IMR-90 (cell line): ENCODE data around the gene HS3ST6. TPM values are rescaled to one million over a fixed set of nuclear protein-coding genes. Genes with fewer than 3 reads are reported as not detected.

ENCODE experiments used
- ATAC-seq: fragments of 200-7000 bp; cut with Tn5 transposase; 2 replicates; pipeline ENCODE4 v1.9.1; 2020; ENCODE audit warnings: low read depth, mild to moderate bottlenecking, moderate library complexity
- BruUV-seq: library from RNA; stranded (reverse); fragments of 400-500 nt; replicated peaks from 2 replicates; lab custom pipeline; 2021; lab: Mats Ljungman, UMichigan
- CTCF ChIA-PET: fragments of 300-600 bp; formaldehyde crosslinking; extraction: SDS; loops from one replicate; lab custom pipeline; 2021; ENCODE audit warnings: antibody characterized with exemption; lab: Yijun Ruan, JAX
- POLR2A ChIA-PET: fragments of 300-600 bp; sonication (Branson Sonifier 250); formaldehyde crosslinking; loops from one replicate; lab custom pipeline; 2022; ENCODE audit warnings: antibody characterized with exemption; ENCODE audit not compliant: unreplicated experiment; lab: Charles Lee
- DNase-seq: peaks from one replicate; pipeline ENCODE4 v3.0.0; 2013
- H2AFZ ChIP-seq: replicated peaks from 2 replicates; pipeline ENCODE3; 2013; ENCODE audit warnings: low read length, mild to moderate bottlenecking; ENCODE audit not compliant: poor library complexity
- H2AK5ac ChIP-seq: 2 replicates; pipeline ENCODE4 v1.6.1; 2013; ENCODE audit warnings: low read depth, low read length, inconsistent platforms
- H2AK9ac ChIP-seq: replicated peaks from 2 replicates; pipeline ENCODE3; 2013; ENCODE audit warnings: mild to moderate bottlenecking, low read depth, low read length, moderate library complexity; ENCODE audit not compliant: poor library complexity
- H2BK120ac ChIP-seq: 2 replicates; pipeline ENCODE4 v1.6.1; 2013; ENCODE audit warnings: low read depth, low read length, inconsistent platforms
- H2BK15ac ChIP-seq: 3 replicates; pipeline ENCODE4 v1.6.1; 2013; ENCODE audit warnings: low read depth, low read length, inconsistent platforms
- H2BK20ac ChIP-seq: 2 replicates; pipeline ENCODE4 v1.6.1; 2013; ENCODE audit warnings: low read depth, mild to moderate bottlenecking, inconsistent platforms, low read length, moderate library complexity
- H2BK5ac ChIP-seq: 2 replicates; pipeline ENCODE4 v1.6.1; 2013; ENCODE audit warnings: mild to moderate bottlenecking, low read depth, low read length, inconsistent platforms; ENCODE audit not compliant: poor library complexity, severe bottlenecking
- H3K14ac ChIP-seq: replicated peaks from 2 replicates; pipeline ENCODE4 v1.6.1; 2013; ENCODE audit warnings: low read depth, low read length, inconsistent platforms
- H3K18ac ChIP-seq: 2 replicates; pipeline ENCODE4 v1.6.1; 2013; ENCODE audit warnings: low read depth, low read length, control low read depth
- H3K23ac ChIP-seq: 2 replicates; pipeline ENCODE4 v1.6.1; 2013; ENCODE audit warnings: low read depth, low read length, inconsistent platforms
- H3K27ac ChIP-seq: 2 replicates; pipeline ENCODE4 v1.5.1; 2013; ENCODE audit warnings: mild to moderate bottlenecking, control low read depth, low read length; ENCODE audit not compliant: insufficient read depth
- H3K27me3 ChIP-seq: 2 replicates; pipeline ENCODE4 v1.6.1; 2013; ENCODE audit warnings: low read length; ENCODE audit not compliant: control insufficient read depth, insufficient read depth
- H3K36me3 ChIP-seq: 2 replicates; pipeline ENCODE4 v1.6.1; 2013; ENCODE audit warnings: low read length, mixed read lengths; ENCODE audit not compliant: control insufficient read depth, insufficient read depth
- H3K4ac ChIP-seq: 2 replicates; pipeline ENCODE4 v1.6.1; 2013; ENCODE audit warnings: low read depth, low read length, inconsistent platforms
- H3K4me1 ChIP-seq: 2 replicates; pipeline ENCODE4 v1.6.1; 2013; ENCODE audit warnings: low read length, mixed read lengths; ENCODE audit not compliant: control insufficient read depth, insufficient read depth
- H3K4me2 ChIP-seq: 2 replicates; pipeline ENCODE4 v1.6.1; 2013; ENCODE audit warnings: low read depth, mild to moderate bottlenecking, control low read depth, low read length, moderate library complexity
- H3K4me3 ChIP-seq: 2 replicates; pipeline ENCODE4 v1.5.1; 2013; ENCODE audit warnings: low read depth, mild to moderate bottlenecking, control low read depth, low read length, moderate library complexity; ENCODE audit not compliant: insufficient read depth
- H3K56ac ChIP-seq: 2 replicates; pipeline ENCODE4 v1.6.1; 2013; ENCODE audit warnings: low read length, inconsistent platforms; ENCODE audit not compliant: insufficient read depth; ENCODE audit errors: extremely low read depth
- H3K79me1 ChIP-seq, 2 experiments: 2 replicates each; pipeline ENCODE4 v1.6.1; 2013; ENCODE audit warnings: low read length in 2 of 2, inconsistent platforms in 1 of 2, low read depth in 1 of 2
- H3K9ac ChIP-seq: 2 replicates; pipeline ENCODE4 v1.6.1; 2013; ENCODE audit warnings: low read depth, low read length, control low read depth
- H3K9me1 ChIP-seq: 2 replicates; pipeline ENCODE4 v1.6.1; 2013; ENCODE audit warnings: low read length, inconsistent platforms; ENCODE audit not compliant: insufficient read depth
- H3K9me3 ChIP-seq: 2 replicates; pipeline ENCODE4 v1.6.1; 2013; ENCODE audit warnings: low read length; ENCODE audit not compliant: control insufficient read depth, insufficient read depth
- H4K20me1 ChIP-seq: 2 replicates; pipeline ENCODE4 v1.6.1; 2013; ENCODE audit warnings: low read length, inconsistent platforms; ENCODE audit not compliant: insufficient read depth
- H4K5ac ChIP-seq: 2 replicates; pipeline ENCODE4 v1.6.1; 2013; ENCODE audit warnings: mild to moderate bottlenecking, low read depth, low read length, control low read depth
- H4K8ac ChIP-seq, 2 experiments: 2 replicates each; pipeline ENCODE4 v1.6.1; 2013; ENCODE audit warnings: low read depth in 2 of 2, low read length in 2 of 2, control low read depth in 1 of 2, inconsistent platforms in 1 of 2
- H4K91ac ChIP-seq: 2 replicates; pipeline ENCODE4 v1.6.1; 2013; ENCODE audit warnings: low read depth, low read length, inconsistent platforms; ENCODE audit not compliant: insufficient read depth
- BHLHE40 ChIP-seq: fragments of 150-350 bp; IDR thresholded peaks from 2 replicates; pipeline ENCODE4 v1.6.1; 2016; ENCODE audit warnings: mild to moderate bottlenecking, low read depth, low read length
- FOS ChIP-seq: fragments of 150-350 bp; IDR thresholded peaks from 2 replicates; pipeline ENCODE4 v1.6.1; 2016; ENCODE audit warnings: low read depth, low read length
- MAZ ChIP-seq: IDR thresholded peaks from 2 replicates; pipeline ENCODE4 v1.6.1; 2012; ENCODE audit warnings: low read depth, mild to moderate bottlenecking, low read length, improper control_type of control experiment, moderate library complexity, borderline replicate concordance
- MXI1 ChIP-seq: IDR thresholded peaks from 2 replicates; pipeline ENCODE4 v1.6.1; 2012; ENCODE audit warnings: low read depth, mild to moderate bottlenecking, low read length, moderate library complexity, borderline replicate concordance
- RAD21 ChIP-seq: IDR thresholded peaks from 2 replicates; pipeline ENCODE4 v1.6.1; 2012; ENCODE audit warnings: low read length, improper control_type of control experiment
- RFX5 ChIP-seq: IDR thresholded peaks from 2 replicates; pipeline ENCODE4 v1.8.0; 2012; ENCODE audit warnings: low read depth, mild to moderate bottlenecking, low read length, moderate library complexity
- USF2 ChIP-seq: fragments of 150-350 bp; IDR thresholded peaks from 2 replicates; pipeline ENCODE4 v1.6.1; 2017; ENCODE audit warnings: mild to moderate bottlenecking, antibody characterized with exemption, low read length, low read depth
- WGBS, 2 experiments: methylation state at CpG; one replicate each; pipeline versions ENCODE4 v1.1.5 to v1.1.7; 2013; ENCODE audit warnings: missing lambda C conversion rate in 2 of 2; ENCODE audit not compliant: insufficient read length in 1 of 2; ENCODE audit errors: extremely low coverage in 2 of 2; 5-methylcytosine and 5-hydroxymethylcytosine counted together
- dilution Hi-C: fragments of 300-500 bp; cut with HindIII; formaldehyde crosslinking; loops from one replicate; pipeline ENCODE4 v1.14.3; 2018; ENCODE audit warnings: low sequenced_read_pairs; ENCODE audit not compliant: unreplicated experiment
- in situ Hi-C: fragments of 300-500 bp; cut with MboI; formaldehyde crosslinking; loops from 3 replicates; pipeline ENCODE4 v1.14.3; 2019; ENCODE audit warnings: low sequenced_read_pairs, inconsistent platforms, mixed read lengths
- intact Hi-C: fragments of 100-400 bp; cut with micrococcal nuclease; formaldehyde crosslinking; loops from 2 replicates; pipeline ENCODE4 v1.10.0; 2022
- polyA plus RNA-seq, 3 experiments: library from polyadenylated mRNA; depleted of rRNA; stranded (reverse); fragments of >200 nt; gene quantifications; 2 replicates each; pipeline ENCODE4 v1.2.3, GENCODE V29; 2012; ENCODE audit warnings: low replicate concordance in 1 of 3
- total RNA-seq: library from RNA; depleted of rRNA; stranded (reverse); fragments of >200 nt; gene quantifications from 2 replicates; pipeline ENCODE4 v1.2.3, GENCODE V29; 2012

The HS3ST6 gene
- total and polyA plus RNA-seq, 2 of the 4 experiments (the other 2 are of a cell fraction) = not detected

- H3K4me1 ChIP-seq = no peaks in the 10 kb centered on the region
- no peak overlapping the region for H3K4me3 ChIP-seq
- H3K4ac ChIP-seq = no peak overlapping the region
- no peak overlapping the region for H2AFZ ChIP-seq
- H4K8ac ChIP-seq = no peak overlapping the region
- ATAC-seq (no peak), DNase-seq (no peak)
- no peak overlapping the region for H3K14ac ChIP-seq
- in situ Hi-C loops = loop anchor here (25.0 kb wide), 1 partner anchor 510 kb away; no protein-coding TSS in a partner anchor
- H2AK5ac ChIP-seq = no peak overlapping the region
- H3K18ac ChIP-seq = no peak overlapping the region
- no TSS peak for BruUV-seq
- no peak overlapping the region for H2BK20ac ChIP-seq
- no peak overlapping the region for H3K23ac ChIP-seq
- no peak overlapping the region for H3K27ac ChIP-seq
- peaks cover 41% of the 10 kb centered on the region for H3K27me3 ChIP-seq
- no peak overlapping the region for H2BK5ac ChIP-seq
- H3K4me2 ChIP-seq = no peak overlapping the region
- H3K9me1 ChIP-seq = no peaks in the 10 kb centered on the region
- H4K5ac ChIP-seq = no peak overlapping the region
- H3K9me3 ChIP-seq = no peaks in the 10 kb centered on the region
- intact Hi-C loops = no loop called here
- no peaks in the 10 kb centered on the region for H3K36me3 ChIP-seq
- POLR2A ChIA-PET = no interaction called here
- no peak overlapping the region for H2AK9ac ChIP-seq
- H2BK120ac ChIP-seq = no peak overlapping the region
- H4K20me1 ChIP-seq = no peaks in the 10 kb centered on the region
- no peak overlapping the region for H2BK15ac ChIP-seq
- CTCF ChIA-PET = no interaction called here
- no peak overlapping the region for H3K9ac ChIP-seq
- dilution Hi-C loops = no loop called here
- H3K56ac ChIP-seq = no peak overlapping the region
- no peak overlapping the region for H4K91ac ChIP-seq
- WGBS, 2 experiments = 64% methylated on average over 5 of the region's 6 CpGs; no CpG with 5 or more reads in 1 of the 2 experiments
- no peaks in the 10 kb centered on the region for H3K79me1 ChIP-seq
- TF ChIP-seq MAZ (no peak), MXI1 (no peak), FOS (no peak), RFX5 (no peak), RAD21 (no peak), USF2 (no peak), BHLHE40 (no peak)
These were observed 41.1 kb downstream of the HS3ST6 start for GRCh38 chr16:1877089-1877488.
